Testis (tissue), 2 donors: ENCODE measurements around the gene ATP6V1B1.

Experiments used
- CTCF ChIP-seq, 3 experiments: fragments of 450-650 bp in 2 of 3; fragments of 200-600 bp in 1 of 3; sonication (generic) in 1 of 3; IDR thresholded peaks; one replicate each; pipeline ENCODE4 v1.5.1; 2016 to 2019; ENCODE audit warnings: antibody characterized with exemption in 3 of 3, mild to moderate bottlenecking in 2 of 3, moderate library complexity in 1 of 3
- POLR2A ChIP-seq: fragments of 450-650 bp; IDR thresholded peaks from one replicate; pipeline ENCODE4 v1.6.1; 2017; ENCODE audit warnings: antibody characterized with exemption, mild to moderate bottlenecking, moderate library complexity

- TF ChIP-seq POLR2A (no peak), CTCF (IDR thresholded peaks at IDR 0.05) (no peak)
Observed at GRCh38 chr2:70939001-70939838, 3.5 kb downstream of the ATP6V1B1 start.
